C4-2B (cell line): Measurements from ENCODE around the gene IL17RD.
A peak's percentile ranks its signal among the peaks of the same experiment; 100 is the strongest.

Experiments
- H3K27ac ChIP-seq: fragments of 450-650 bp; 2 replicates; pipeline ENCODE4 v1.5.1; 2017
- ZFX ChIP-seq: fragments of 450-650 bp; IDR thresholded peaks from 2 replicates; pipeline ENCODE4 v1.6.1; 2017
- TF ChIP-seq, protein P1 (sequence below): fragments of 450-650 bp; conservative IDR thresholded peaks from 2 replicates; pipeline ENCODE4 v1.5.1; 2017; ENCODE audit warnings: mild to moderate bottlenecking

The IL17RD gene

DNA sequence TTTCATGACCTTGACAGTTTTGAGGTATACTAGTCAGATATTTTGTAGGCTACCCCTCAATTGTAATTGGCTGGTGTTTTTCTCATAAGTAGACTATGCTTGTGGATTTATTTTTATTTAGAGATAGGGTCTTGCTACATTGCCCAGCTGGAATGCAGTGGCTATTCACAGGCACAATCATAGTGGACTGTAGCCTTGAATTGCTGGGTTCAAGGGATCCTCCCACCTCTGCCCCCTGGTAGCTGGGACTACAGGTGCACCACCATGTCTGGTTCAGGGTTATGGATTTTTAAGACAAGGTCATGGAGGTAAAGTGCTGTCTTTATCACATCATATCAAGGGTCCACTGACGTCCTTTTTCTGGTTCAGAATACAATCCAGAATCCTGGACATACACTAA, 10.9 kb upstream of the IL17RD start:
- H3K27ac ChIP-seq: no peak overlapping the region
- TF ChIP-seq ZFX: no peak
- TF ChIP-seq, protein P1, sequence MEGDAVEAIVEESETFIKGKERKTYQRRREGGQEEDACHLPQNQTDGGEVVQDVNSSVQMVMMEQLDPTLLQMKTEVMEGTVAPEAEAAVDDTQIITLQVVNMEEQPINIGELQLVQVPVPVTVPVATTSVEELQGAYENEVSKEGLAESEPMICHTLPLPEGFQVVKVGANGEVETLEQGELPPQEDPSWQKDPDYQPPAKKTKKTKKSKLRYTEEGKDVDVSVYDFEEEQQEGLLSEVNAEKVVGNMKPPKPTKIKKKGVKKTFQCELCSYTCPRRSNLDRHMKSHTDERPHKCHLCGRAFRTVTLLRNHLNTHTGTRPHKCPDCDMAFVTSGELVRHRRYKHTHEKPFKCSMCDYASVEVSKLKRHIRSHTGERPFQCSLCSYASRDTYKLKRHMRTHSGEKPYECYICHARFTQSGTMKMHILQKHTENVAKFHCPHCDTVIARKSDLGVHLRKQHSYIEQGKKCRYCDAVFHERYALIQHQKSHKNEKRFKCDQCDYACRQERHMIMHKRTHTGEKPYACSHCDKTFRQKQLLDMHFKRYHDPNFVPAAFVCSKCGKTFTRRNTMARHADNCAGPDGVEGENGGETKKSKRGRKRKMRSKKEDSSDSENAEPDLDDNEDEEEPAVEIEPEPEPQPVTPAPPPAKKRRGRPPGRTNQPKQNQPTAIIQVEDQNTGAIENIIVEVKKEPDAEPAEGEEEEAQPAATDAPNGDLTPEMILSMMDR: no peak

DNA sequence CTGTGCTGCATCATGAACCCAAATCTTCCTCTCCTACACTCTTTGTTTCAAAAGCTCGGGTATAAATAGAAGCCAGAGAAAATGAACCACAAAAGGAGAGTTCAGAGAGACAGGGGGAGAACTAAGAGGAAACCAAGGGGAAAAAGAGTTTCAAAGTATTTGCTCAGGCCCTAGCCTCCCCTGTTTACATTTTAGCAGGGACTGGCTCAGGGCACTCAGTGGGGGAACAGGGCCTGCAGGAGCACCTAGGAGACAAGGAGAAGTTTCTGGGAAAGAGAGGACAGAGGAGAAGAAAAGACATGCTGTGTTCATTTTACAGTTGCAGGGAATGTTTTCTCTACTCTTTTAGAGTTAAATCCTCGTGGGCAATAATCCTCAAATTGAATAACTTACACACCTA, 8.5 kb upstream of the IL17RD start:
- H3K27ac ChIP-seq: no peak overlapping the region
- TF ChIP-seq, protein P1: no peak
- TF ChIP-seq ZFX: no peak

DNA sequence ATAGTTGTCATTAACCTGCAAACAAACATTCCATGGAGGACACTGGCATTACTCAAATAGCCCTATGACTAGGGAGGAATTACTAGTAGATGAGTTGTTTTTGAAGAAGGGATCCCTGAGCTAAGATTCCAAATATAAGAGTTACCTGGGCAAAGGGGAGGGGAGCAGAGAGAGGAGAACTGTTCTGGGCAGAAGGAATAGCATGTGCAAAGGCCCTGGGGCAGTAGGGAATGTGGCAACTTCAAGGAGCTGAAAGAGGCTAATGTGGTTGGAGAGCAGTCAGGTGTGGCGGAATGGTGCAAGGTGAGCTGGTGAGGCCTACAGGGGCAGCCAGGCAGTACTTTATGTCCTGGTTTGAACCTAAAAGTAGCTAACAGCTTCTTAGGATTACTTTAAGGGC, 5.8 kb upstream of the IL17RD start:
- H3K27ac ChIP-seq: no peak overlapping the region

DNA sequence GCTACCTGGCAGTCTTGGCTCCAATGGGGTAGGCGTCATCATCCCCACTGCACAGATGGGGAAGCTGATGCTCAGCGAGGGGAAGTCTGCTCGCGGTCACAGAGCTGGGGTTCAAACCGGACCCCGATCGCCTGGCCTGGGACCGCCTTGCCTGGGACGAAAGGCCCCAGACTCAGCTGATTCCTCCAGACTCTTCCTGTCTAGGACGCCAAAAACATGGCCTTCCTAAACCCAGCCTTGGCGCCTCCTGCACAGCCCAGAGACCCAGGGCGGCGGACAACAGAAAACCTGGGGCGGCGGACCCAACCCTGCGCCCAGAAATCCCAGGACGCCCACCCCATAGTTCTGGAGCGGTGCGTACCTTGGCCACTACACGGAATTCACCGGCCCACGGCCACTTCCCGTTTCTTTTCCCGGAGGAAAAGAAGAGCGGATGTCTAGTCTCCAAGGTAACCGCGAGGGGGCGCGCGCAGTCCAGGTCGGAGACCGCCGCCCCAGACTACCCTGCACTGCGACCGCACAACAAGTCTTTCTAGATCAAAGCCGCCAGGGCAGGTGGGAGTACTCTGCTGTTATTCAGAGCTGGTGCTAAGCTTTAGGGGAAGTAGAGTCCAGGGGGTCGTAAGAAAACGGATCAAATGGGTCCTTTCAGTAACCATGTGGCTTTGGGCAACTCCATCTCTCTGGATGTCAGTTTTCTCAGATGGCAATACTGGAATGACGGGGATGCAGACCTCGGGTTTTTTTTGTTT, 4.9 kb upstream of the IL17RD start:
- no peak for TF ChIP-seq ZFX
- TF ChIP-seq, protein P1: peak; percentile 93
- peak overlapping the region; percentile 38 for H3K27ac ChIP-seq

More for the DNA sequence above, 5.8 kb upstream of the IL17RD start:
- TF ChIP-seq, protein P1: no peak
- no peak for TF ChIP-seq ZFX

DNA sequence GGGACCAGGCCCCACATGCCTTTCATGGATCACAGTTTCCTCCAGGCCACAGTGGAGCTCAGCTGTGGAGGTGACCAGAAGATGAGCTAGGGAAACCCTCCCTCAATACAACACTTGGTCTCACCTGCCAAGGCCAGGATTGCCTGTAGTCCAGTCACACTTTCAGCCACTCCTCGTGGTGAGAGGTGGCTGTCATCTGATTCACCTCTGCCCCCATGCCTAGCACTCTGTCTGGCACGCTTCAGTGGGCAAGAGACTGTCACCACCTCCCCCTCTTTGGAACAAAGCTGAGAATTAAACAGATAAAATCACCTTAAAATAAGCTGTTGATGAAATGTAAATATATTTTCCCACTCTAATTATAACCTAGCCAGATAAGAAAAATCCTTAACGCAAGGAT, 4.0 kb upstream of the IL17RD start:
- no peak overlapping the region for H3K27ac ChIP-seq
- TF ChIP-seq, protein P1: no peak
- TF ChIP-seq ZFX: no peak

DNA sequence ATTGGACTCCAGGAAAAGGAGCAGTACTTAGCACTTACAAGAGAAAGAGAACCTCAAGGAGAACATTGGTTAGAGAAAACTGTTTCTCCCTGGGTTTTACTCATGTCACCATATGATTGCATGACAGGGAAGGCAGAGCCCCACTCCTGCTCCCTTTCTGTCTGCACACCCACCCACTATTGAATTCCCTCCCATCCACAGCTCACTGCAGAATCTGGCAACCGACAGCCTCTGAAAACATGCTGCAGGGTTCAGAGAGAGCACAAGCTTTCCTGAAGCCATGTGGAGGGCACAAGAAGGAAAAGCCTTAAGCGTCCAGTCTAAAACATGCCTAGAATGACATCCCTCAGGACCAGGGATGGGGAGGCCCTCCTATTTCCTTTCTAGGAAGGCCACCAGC, 3.0 kb upstream of the IL17RD start:
- no peak overlapping the region for H3K27ac ChIP-seq
- TF ChIP-seq, protein P1: no peak
- TF ChIP-seq ZFX: no peak

DNA sequence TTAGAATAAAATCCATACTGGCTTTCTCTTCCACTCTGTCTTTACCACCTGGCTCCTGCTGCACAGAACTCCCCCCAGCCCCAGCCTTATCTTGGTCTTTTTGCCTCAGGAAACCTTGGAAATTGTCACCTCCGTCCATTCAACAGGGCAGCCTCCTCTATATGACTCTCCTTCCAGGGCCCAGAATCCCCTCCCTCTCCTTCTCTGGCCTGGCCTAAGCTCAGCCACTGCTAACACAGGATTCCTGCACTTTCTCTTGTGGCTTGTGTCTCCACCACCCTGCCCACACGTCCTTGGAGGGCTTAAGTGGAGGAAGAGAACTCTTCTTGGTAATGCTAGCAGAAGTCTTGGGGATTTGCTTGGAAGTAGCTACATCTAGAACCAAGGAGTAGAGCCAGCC, 1.5 kb upstream of the IL17RD start:
- no peak overlapping the region for H3K27ac ChIP-seq
- TF ChIP-seq, protein P1: no peak
- no peak for TF ChIP-seq ZFX
